HL-60 (cell line): Measurements from ENCODE around the gene TMEM231.

Experiments
- GABPA ChIP-seq: IDR thresholded peaks from 2 replicates; pipeline ENCODE4 v1.6.1; 2012; ENCODE audit warnings: low read depth
- POLR2AphosphoS5 ChIP-seq: IDR thresholded peaks from 2 replicates; pipeline ENCODE4 v1.6.1; 2012; ENCODE audit warnings: low read depth
- REST ChIP-seq: IDR thresholded peaks from 2 replicates; pipeline ENCODE4 v1.6.1; 2012; ENCODE audit warnings: low read depth; ENCODE audit not compliant: insufficient replicate concordance
- SPI1 ChIP-seq: IDR thresholded peaks from 2 replicates; pipeline ENCODE4 v1.6.1; 2012; ENCODE audit warnings: low read depth, mild to moderate bottlenecking, borderline replicate concordance
- TF ChIP-seq, protein P1 (sequence below): IDR thresholded peaks from one replicate; pipeline ENCODE4 v1.5.1; 2011; ENCODE audit warnings: low read length, control low read depth, inconsistent platforms; ENCODE audit not compliant: insufficient read depth

GRCh38 chr16:75579281-75579834, 23.3 kb upstream of the TMEM231 start:
- TF ChIP-seq, protein P1, sequence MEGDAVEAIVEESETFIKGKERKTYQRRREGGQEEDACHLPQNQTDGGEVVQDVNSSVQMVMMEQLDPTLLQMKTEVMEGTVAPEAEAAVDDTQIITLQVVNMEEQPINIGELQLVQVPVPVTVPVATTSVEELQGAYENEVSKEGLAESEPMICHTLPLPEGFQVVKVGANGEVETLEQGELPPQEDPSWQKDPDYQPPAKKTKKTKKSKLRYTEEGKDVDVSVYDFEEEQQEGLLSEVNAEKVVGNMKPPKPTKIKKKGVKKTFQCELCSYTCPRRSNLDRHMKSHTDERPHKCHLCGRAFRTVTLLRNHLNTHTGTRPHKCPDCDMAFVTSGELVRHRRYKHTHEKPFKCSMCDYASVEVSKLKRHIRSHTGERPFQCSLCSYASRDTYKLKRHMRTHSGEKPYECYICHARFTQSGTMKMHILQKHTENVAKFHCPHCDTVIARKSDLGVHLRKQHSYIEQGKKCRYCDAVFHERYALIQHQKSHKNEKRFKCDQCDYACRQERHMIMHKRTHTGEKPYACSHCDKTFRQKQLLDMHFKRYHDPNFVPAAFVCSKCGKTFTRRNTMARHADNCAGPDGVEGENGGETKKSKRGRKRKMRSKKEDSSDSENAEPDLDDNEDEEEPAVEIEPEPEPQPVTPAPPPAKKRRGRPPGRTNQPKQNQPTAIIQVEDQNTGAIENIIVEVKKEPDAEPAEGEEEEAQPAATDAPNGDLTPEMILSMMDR: no peak
- no peak for TF ChIP-seq SPI1
- no peak for TF ChIP-seq REST
- no peak for TF ChIP-seq POLR2AphosphoS5
- no peak for TF ChIP-seq GABPA
